ENCODE results near the gene VWF.

VWF gene

DNA sequence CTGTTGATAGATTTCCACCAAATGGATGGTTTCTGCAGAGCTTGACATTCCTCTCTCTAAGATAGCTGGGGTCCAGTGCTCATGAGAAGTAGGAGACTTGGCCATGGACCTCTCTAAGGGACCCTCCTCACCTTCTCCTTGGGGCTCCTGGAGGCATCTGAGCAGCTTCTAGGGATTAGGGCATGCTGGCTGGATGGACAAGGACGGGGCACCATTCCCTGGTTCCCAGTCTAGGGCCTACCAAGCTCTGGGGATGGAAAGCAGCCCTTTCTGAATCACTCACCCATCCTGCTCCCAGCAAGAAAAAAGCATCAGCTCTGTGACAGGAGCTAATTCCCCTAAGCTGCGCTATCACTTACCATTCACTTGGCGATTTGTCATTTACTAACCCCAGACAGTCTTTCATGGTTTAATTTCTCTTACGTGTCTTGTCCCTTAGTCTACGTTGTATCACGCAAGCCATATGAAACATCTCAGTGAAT, 39.5 kb downstream of the VWF start:
- no peak for DNase-seq (ENCODE audit: low read depth)
- TF ChIP-seq, protein P1, sequence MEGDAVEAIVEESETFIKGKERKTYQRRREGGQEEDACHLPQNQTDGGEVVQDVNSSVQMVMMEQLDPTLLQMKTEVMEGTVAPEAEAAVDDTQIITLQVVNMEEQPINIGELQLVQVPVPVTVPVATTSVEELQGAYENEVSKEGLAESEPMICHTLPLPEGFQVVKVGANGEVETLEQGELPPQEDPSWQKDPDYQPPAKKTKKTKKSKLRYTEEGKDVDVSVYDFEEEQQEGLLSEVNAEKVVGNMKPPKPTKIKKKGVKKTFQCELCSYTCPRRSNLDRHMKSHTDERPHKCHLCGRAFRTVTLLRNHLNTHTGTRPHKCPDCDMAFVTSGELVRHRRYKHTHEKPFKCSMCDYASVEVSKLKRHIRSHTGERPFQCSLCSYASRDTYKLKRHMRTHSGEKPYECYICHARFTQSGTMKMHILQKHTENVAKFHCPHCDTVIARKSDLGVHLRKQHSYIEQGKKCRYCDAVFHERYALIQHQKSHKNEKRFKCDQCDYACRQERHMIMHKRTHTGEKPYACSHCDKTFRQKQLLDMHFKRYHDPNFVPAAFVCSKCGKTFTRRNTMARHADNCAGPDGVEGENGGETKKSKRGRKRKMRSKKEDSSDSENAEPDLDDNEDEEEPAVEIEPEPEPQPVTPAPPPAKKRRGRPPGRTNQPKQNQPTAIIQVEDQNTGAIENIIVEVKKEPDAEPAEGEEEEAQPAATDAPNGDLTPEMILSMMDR (IDR thresholded peaks at IDR 0.05; ENCODE audit: insufficient read depth, low read depth, low read length, missing control alignments): no peak
- H3K4me3 ChIP-seq (ENCODE audit: low read length): no peak overlapping the region

DNA sequence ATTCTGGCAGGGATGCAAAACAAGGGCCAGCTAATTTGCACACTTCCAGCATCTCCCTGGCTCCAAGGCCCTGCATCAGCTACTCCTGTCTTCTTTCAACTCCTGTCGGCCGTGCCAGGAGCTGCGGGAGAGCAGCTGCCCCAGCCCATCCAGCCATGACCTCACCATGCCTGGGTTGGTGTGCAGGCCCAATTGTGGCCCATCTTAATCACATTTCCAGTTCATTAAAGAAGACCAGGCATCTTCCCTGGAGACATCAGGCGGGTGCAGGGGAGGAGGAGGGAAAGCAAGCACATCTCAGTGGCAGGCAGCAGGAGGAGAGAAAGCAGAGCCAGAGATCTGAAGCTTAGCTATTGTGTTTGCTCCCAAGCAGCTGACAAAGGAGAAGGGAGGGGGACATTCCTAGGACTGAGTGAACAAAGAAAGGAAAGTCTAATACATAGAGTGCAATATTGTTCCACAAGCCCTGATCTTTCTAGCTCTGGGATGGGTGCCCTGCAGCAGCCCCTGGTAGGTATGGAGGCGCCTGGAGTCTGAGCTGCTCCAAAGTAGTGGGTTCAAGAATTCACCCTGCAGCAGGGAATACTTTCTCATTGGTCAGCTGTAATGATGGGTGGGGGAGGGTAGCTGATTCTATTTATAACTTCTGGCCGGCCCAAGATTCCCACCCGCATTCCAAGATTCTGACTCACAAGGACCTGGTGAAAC, 40.1 kb downstream of the VWF start:
- no peak overlapping the region for H3K4me3 ChIP-seq (ENCODE audit: low read length)
- peak; percentile 70 for DNase-seq (ENCODE audit: low read depth)
- TF ChIP-seq, protein P1 (IDR thresholded peaks at IDR 0.05; ENCODE audit: insufficient read depth, low read depth, low read length, missing control alignments): no peak

DNA sequence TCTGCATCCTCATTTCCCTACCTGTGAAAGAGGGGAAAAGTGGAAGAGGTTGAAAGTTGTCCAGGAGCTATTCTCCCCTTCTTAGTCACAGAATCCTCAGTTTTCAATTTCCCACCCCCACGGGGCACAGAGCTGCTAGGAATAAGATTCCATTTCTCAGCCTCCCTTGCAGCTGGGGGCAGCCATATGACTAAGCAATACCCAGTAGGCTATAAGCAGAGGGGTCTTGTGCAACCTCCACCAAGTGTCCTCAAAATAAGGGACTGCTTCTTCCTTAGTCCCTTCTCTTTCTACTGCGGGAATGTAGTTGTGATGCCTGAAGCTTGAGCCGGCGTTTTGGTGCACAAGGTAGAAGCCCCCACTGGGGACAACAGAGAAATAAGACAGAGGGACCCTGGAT, 40.9 kb downstream of the VWF start:
- TF ChIP-seq, protein P1 (IDR thresholded peaks at IDR 0.05; ENCODE audit: insufficient read depth, low read depth, low read length, missing control alignments): no peak
- DNase-seq (ENCODE audit: low read depth): no peak
- H3K4me3 ChIP-seq (ENCODE audit: low read length): no peak overlapping the region

DNA sequence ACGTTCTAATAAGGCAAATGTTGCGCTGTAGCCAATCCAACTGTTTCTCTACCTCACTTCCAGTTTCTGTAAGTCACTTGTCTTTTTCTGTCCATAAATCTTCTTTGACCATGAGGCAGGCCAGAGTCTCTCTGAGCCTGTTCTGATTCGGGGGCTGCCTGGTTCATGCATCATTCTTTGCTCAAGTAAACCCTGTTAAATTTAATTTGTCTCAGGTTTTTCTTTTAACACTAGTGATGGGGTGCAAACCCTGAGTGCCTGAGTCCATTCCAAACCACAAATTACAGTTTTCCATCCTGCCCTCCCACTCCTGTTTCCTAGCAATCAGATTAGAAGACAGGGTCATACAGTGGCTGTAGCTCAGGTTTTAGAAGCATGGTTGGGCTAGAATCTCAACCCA, 41.9 kb downstream of the VWF start:
- H3K4me3 ChIP-seq (ENCODE audit: low read length): no peak overlapping the region
- TF ChIP-seq, protein P1 (IDR thresholded peaks at IDR 0.05; ENCODE audit: insufficient read depth, low read depth, low read length, missing control alignments): no peak
- no peak for DNase-seq (ENCODE audit: low read depth)

DNA sequence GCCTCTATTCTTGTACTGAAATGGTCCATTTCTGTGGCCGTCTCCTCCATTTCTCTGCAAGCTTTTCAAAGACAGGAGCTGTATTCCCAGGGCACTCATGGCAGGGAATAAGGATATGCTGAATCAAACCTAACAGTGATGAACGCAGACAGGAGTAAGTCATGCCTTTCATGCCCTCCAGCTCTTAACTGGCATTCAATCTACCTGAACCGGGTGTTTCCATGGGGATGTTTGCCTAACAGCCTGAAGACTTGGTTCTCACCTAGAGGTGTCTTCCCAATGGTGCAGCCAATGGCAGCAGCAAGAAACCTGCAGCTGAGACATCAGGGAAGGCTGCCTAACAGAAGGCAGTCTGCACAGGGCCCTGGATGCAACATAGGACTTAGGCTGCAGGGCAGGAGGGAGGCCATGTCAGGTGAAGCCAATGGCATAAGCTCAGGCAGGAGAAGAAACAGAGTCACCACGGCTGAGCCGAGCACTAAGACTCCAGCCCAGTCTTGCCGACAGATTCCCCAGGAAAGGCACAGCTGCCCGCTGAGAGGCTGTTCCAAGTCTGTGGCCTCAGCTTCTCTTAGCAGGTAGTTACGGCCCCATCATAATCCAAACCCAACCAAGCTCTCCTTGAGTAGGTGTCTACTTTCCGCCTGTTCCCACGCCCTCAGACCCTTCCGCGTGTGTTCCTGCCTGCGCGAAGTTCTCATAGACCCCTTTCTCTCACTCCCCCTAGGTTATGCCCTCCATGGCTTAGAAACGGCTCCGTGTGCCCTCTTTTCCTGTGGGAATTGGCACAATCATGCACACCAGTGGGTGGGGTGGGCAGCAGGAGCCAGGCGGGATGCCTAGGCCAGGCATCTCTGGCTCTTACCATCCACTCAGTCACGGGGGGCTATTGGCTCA, 44.1 kb downstream of the VWF start:
- H3K4me3 ChIP-seq (ENCODE audit: low read length): no peak overlapping the region
- TF ChIP-seq, protein P1 (IDR thresholded peaks at IDR 0.05; ENCODE audit: insufficient read depth, low read depth, low read length, missing control alignments): peak; percentile 5
- peak; percentile 87 for DNase-seq (ENCODE audit: low read depth)

DNA sequence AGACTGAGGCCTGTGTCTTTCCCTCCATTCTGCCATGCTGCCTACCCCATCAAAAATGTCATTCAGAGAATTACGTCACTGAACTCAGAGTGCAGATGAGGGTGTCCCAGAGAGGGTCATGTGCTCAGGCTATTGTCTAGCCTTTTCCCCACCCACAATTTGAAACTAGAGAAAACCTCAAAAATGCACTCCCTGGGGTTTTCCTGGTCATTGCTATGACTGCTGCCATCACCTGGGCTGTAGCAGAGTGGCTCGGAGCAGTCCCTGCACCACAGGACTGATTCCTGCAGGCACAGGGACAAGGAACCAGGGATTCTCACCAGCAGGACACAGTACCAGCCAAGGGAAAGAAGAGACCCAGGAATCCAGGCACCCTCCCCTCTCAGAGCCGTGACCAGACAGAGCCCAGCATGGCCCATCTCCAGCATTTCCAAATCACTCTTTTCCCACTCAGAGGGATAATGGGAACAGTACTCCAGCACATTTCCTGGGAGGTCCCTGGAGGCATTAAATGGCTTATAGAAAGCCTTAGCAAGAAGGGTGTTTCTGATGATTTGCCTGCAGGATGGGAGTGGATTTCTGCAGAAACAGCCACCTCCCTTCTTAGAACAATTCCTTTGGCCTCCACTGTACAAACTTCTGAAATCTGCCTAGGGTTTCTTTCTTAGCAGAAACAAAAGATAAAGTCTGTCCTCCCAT, 45.9 kb downstream of the VWF start:
- no peak overlapping the region for H3K4me3 ChIP-seq (ENCODE audit: low read length)
- DNase-seq (ENCODE audit: low read depth): no peak
- TF ChIP-seq, protein P1 (IDR thresholded peaks at IDR 0.05; ENCODE audit: insufficient read depth, low read depth, low read length, missing control alignments): no peak
